Parathyroid adenoma (tissue), 2 donors: ENCODE data around the gene SPRN.

Experiments used
- H2AFZ ChIP-seq: fragments of 300-600 bp; sonication (generic); one replicate; pipeline ENCODE4 v1.7.0; 2017; ENCODE audit warnings: antibody characterized with exemption, mild to moderate bottlenecking
- H3K27ac ChIP-seq: fragments of 300-600 bp; sonication (generic); one replicate; pipeline ENCODE4 v1.7.0; 2017
- H3K27me3 ChIP-seq: fragments of 300-600 bp; sonication (generic); one replicate; pipeline ENCODE4 v1.7.0; 2017; ENCODE audit warnings: low read length; ENCODE audit not compliant: control insufficient read depth, insufficient read depth
- H3K36me3 ChIP-seq: fragments of 300-600 bp; sonication (generic); one replicate; pipeline ENCODE4 v1.7.0; 2017; ENCODE audit warnings: low read length; ENCODE audit not compliant: control insufficient read depth, insufficient read depth
- H3K4me1 ChIP-seq: fragments of 300-600 bp; sonication (generic); one replicate; pipeline ENCODE4 v1.7.0; 2017; ENCODE audit warnings: control low read depth
- H3K4me2 ChIP-seq: fragments of 300-600 bp; sonication (generic); one replicate; pipeline ENCODE4 v1.7.0; 2017; ENCODE audit warnings: low read length
- H3K4me3 ChIP-seq: fragments of 300-600 bp; sonication (generic); one replicate; pipeline ENCODE4 v1.7.0; 2017; ENCODE audit warnings: low read depth, low read length
- H3K79me2 ChIP-seq: fragments of 300-600 bp; sonication (generic); one replicate; pipeline ENCODE4 v1.7.0; 2017; ENCODE audit warnings: control low read depth
- H3K9ac ChIP-seq: fragments of 300-600 bp; sonication (generic); one replicate; pipeline ENCODE4 v1.7.0; 2017; ENCODE audit warnings: mild to moderate bottlenecking
- H3K9me3 ChIP-seq: fragments of 300-600 bp; sonication (generic); one replicate; pipeline ENCODE4 v1.7.0; 2017; ENCODE audit warnings: low read length; ENCODE audit not compliant: control insufficient read depth
- CTCF ChIP-seq: fragments of 300-600 bp; sonication (generic); IDR thresholded peaks from one replicate; pipeline ENCODE4 v1.7.0; 2017; ENCODE audit warnings: antibody characterized with exemption, mild to moderate bottlenecking
- donor health status: primary hyperparathyroidism.

The SPRN gene

GRCh38 chr10:133454204-133454893 is 29.9 kb upstream of the SPRN start:
- H3K4me2 ChIP-seq: no peak overlapping the region
- H3K4me1 ChIP-seq: no peaks in the 10 kb centered on the region
- no peaks in the 10 kb centered on the region for H3K36me3 ChIP-seq
- no peak for TF ChIP-seq CTCF
- H3K27me3 ChIP-seq: no peaks in the 10 kb centered on the region
- H3K4me3 ChIP-seq: no peak overlapping the region
- no peak overlapping the region for H2AFZ ChIP-seq
- H3K9ac ChIP-seq: no peak overlapping the region
- H3K79me2 ChIP-seq: no peaks in the 10 kb centered on the region
- no peaks in the 10 kb centered on the region for H3K9me3 ChIP-seq
- H3K27ac ChIP-seq: no peak overlapping the region

- TF ChIP-seq CTCF: no peak
- H3K4me2 ChIP-seq: no peak within 1 kb of the TSS
- H3K27me3 ChIP-seq: no peaks in the 10 kb centered on the region
- H3K4me1 ChIP-seq: no peaks in the 10 kb centered on the region
- no peaks in the 10 kb centered on the region for H3K36me3 ChIP-seq
- no peaks in the 10 kb centered on the region for H3K79me2 ChIP-seq
- no peak within 1 kb of the TSS for H3K9ac ChIP-seq
- no peak within 1 kb of the TSS for H3K27ac ChIP-seq
- H3K4me3 ChIP-seq: no peak within 1 kb of the TSS
- H2AFZ ChIP-seq: no peak within 1 kb of the TSS
- H3K9me3 ChIP-seq: no peaks in the 10 kb centered on the region
Measured at GRCh38 chr10:133453516-133454203, 29.2 kb upstream of the SPRN start, which contains the start of gene SCART1. Gene SCART1 (plus strand): TSS chr10:133453945. CDS start chr10:133453998, 53 bp downstream.

GRCh38 chr10:133452453-133452852 is 28.0 kb upstream of the SPRN start:
- no peak overlapping the region for H3K27ac ChIP-seq
- no peaks in the 10 kb centered on the region for H3K27me3 ChIP-seq
- H3K4me2 ChIP-seq: no peak overlapping the region
- no peak for TF ChIP-seq CTCF
- H3K79me2 ChIP-seq: no peaks in the 10 kb centered on the region
- H3K9me3 ChIP-seq: no peaks in the 10 kb centered on the region
- no peak overlapping the region for H2AFZ ChIP-seq
- no peak overlapping the region for H3K4me3 ChIP-seq
- H3K36me3 ChIP-seq: no peaks in the 10 kb centered on the region
- no peak overlapping the region for H3K9ac ChIP-seq
- H3K4me1 ChIP-seq: no peaks in the 10 kb centered on the region

GRCh38 chr10:133451346-133451745 is 26.9 kb upstream of the SPRN start:
- no peak for TF ChIP-seq CTCF

More at GRCh38 chr10:133451346-133451745, 26.9 kb upstream of the SPRN start:
- no peak overlapping the region for H3K4me2 ChIP-seq
- H3K4me1 ChIP-seq: no peaks in the 10 kb centered on the region
- H3K9ac ChIP-seq: no peak overlapping the region
- no peak overlapping the region for H3K27ac ChIP-seq
- H3K27me3 ChIP-seq: no peaks in the 10 kb centered on the region
- no peak overlapping the region for H2AFZ ChIP-seq
- no peaks in the 10 kb centered on the region for H3K79me2 ChIP-seq
- H3K9me3 ChIP-seq: no peaks in the 10 kb centered on the region
- no peak overlapping the region for H3K4me3 ChIP-seq
- H3K36me3 ChIP-seq: no peaks in the 10 kb centered on the region
